IMR-90 (cell line): ENCODE results near the gene DGLUCY.

ENCODE experiments used
- CEBPB ChIP-seq: IDR thresholded peaks from 2 replicates; pipeline ENCODE4 v1.6.1; 2012; ENCODE audit warnings: low read depth, low read length, improper control_type of control experiment
- CTCF ChIP-seq: conservative IDR thresholded peaks from 2 replicates; pipeline ENCODE4 v1.5.1; 2012; ENCODE audit warnings: mild to moderate bottlenecking, low read depth, low read length, improper control_type of control experiment
- NFE2L2 ChIP-seq: fragments of 150-350 bp; IDR thresholded peaks from 2 replicates; pipeline ENCODE4 v1.6.1; 2016; ENCODE audit warnings: low read depth, mild to moderate bottlenecking, low read length
- POLR2A ChIP-seq: IDR thresholded peaks from 2 replicates; pipeline ENCODE4 v1.6.1; 2012; ENCODE audit warnings: mild to moderate bottlenecking, low read depth, low read length
- RCOR1 ChIP-seq: IDR thresholded peaks from 2 replicates; pipeline ENCODE4 v1.6.1; 2012; ENCODE audit warnings: mild to moderate bottlenecking, low read length, improper control_type of control experiment; ENCODE audit not compliant: insufficient replicate concordance
- RFX5 ChIP-seq: IDR thresholded peaks from 2 replicates; pipeline ENCODE4 v1.8.0; 2012; ENCODE audit warnings: low read depth, mild to moderate bottlenecking, low read length, moderate library complexity
- SMC3 ChIP-seq: fragments of 150-350 bp; IDR thresholded peaks from 2 replicates; pipeline ENCODE4 v1.6.1; 2016; ENCODE audit warnings: low read depth, mild to moderate bottlenecking, antibody characterized with exemption, low read length, moderate library complexity

DNA sequence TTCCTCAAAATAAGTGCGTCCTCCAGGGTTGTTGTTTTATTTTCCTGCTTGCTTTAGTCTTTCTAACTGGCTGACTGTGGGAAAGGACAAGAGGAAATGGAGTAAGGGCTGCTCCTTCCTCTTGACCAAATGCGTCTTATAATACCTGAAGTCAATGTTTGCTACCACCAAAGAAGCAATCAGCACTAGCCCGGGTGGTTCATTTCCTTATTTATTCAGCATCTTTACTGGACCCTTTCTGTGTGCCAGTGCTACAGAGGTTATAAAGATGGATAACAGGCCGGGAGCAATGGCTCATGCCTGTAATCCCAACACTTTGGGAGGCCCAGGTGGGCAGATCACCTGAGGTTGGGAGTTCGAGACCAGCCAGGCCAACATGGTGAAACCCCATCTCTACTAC lies 38.3 kb upstream of the DGLUCY start:
- TF ChIP-seq POLR2A (no peak), CTCF (no peak), RCOR1 (no peak), SMC3 (no peak), RFX5 (no peak), CEBPB (no peak), NFE2L2 (no peak)
